ENCODE results near the gene TFDP1. TPM values are rescaled to one million over a fixed set of nuclear protein-coding genes. Genes with fewer than 3 reads are reported as not detected.

Gene TFDP1
- polyA plus RNA-seq, 1 of the 3 experiments (the other 2 are of a cell fraction): 76.7 TPM

DNA sequence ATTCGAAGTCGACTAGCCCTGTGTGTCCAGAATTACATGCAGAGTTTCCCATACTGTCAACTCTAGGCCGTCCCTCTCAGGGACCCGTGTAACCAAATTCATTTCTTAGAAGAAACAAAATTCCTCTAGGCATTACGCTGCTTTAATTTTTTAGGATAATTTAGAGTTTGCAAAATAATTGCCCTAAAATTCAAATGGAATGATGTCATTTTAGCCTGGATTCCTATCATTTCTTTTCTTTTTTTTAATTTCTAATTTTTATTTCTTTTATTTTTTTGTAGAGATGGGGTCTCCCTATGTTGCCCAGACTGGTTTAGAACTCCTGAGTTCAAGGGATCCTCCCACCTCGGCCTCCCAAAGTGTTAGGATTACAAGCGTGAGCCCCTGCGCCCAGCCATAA lies 74.8 kb downstream of the TFDP1 start:
- Histone ChIP-seq H3K4me1 (ENCODE audit: control insufficient read depth in 1 of 2, insufficient read depth in 2 of 2, low read depth in 1 of 2, low read length in 1 of 2) (no peaks in the 10 kb centered on the region; a peak in 1 of 4 replicates), H4K20me1 (ENCODE audit: insufficient read depth) (no peaks in the 10 kb centered on the region), H3K27ac (ENCODE audit: low read depth in 2 of 2, low read length in 1 of 2) (no peak overlapping the region), H3K9ac (no peak overlapping the region), H3K4me2 (no peak overlapping the region), H2AFZ (ENCODE audit: low read depth) (no peak overlapping the region), H3F3A (replicated peaks; ENCODE audit: insufficient read depth) (no peaks in the 10 kb centered on the region), H3K27me3 (ENCODE audit: insufficient read depth) (no peaks in the 10 kb centered on the region), H3K9me2 (no peaks in the 10 kb centered on the region), H3K9me3 (peaks cover 14% of the 10 kb centered on the region; the same call in 1 of the 2 replicates), H3K79me2 (ENCODE audit: insufficient read depth) (no peaks in the 10 kb centered on the region), H3K4me3 (ENCODE audit: low read depth in 2 of 2, low read length in 1 of 2) (no peak overlapping the region), H3K36me3 (replicated peaks in 1 of 2; ENCODE audit: control insufficient read depth in 1 of 2, insufficient read depth in 2 of 2, low read length in 1 of 2) (no peaks in the 10 kb centered on the region)
- ChIA-PET POLR2A (no interaction called here), CTCF (no interaction called here)
- no peak for TF ChIP-seq YY1 (IDR thresholded peaks at IDR 0.05; ENCODE audit: low read depth)
- TF ChIP-seq TAF1 (IDR thresholded peaks at IDR 0.05; ENCODE audit: borderline replicate concordance, low read depth, low read length): no peak
- 76% methylated on average over 8 of the region's 8 CpGs for WGBS (ENCODE audit: low lambda C conversion rate)
- no peak for DNase-seq

DNA sequence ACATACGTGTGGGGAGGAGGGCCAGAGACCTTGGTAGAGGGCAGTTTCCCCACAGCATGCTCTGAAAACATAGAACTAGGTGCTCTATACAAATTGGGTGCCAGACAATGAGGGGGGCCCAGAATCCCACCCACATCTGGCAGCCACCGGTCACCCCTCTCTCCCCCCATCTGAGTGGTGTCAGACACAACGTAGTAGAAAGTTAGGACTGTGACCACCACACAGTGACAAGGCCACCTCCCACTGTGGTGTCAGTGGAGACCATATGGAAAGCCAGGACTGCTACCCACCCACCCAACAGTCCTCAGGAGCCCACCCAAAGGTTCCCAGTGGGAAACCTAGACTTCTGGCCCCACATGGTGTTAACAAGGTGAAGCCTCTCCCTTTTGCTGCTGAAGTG lies 75.5 kb downstream of the TFDP1 start:
- no peak for DNase-seq
- H3F3A ChIP-seq (replicated peaks; ENCODE audit: insufficient read depth): no peaks in the 10 kb centered on the region
- H4K20me1 ChIP-seq (ENCODE audit: insufficient read depth): no peaks in the 10 kb centered on the region
- no peak overlapping the region for H3K4me3 ChIP-seq (ENCODE audit: low read depth in 2 of 2, low read length in 1 of 2)
- no peak overlapping the region for H2AFZ ChIP-seq (ENCODE audit: low read depth)
- no peak overlapping the region for H3K9ac ChIP-seq
- H3K9me2 ChIP-seq: no peaks in the 10 kb centered on the region
- H3K9me3 ChIP-seq: peaks cover 14% of the 10 kb centered on the region; the same call in 1 of the 2 replicates
- H3K27ac ChIP-seq (ENCODE audit: low read depth in 2 of 2, low read length in 1 of 2): no peak overlapping the region
- ChIA-PET CTCF (interaction anchor here (1.7 kb wide), 1 partner anchor 65 kb away, joined by 4 read pairs; no protein-coding TSS in a partner anchor), POLR2A (no interaction called here)
- H3K27me3 ChIP-seq (ENCODE audit: insufficient read depth): no peaks in the 10 kb centered on the region
- no peaks in the 10 kb centered on the region for H3K36me3 ChIP-seq (replicated peaks in 1 of 2; ENCODE audit: control insufficient read depth in 1 of 2, insufficient read depth in 2 of 2, low read length in 1 of 2)
- no peak overlapping the region for H3K4me2 ChIP-seq
- 71% methylated on average over 3 of the region's 3 CpGs for WGBS (ENCODE audit: low lambda C conversion rate)
- no peaks in the 10 kb centered on the region; a peak in 1 of 4 replicates for H3K4me1 ChIP-seq (ENCODE audit: control insufficient read depth in 1 of 2, insufficient read depth in 2 of 2, low read depth in 1 of 2, low read length in 1 of 2)
- TF ChIP-seq CHD2 (IDR thresholded peaks at IDR 0.05; ENCODE audit: low read length, partially characterized antibody) (no peak), MEF2A (IDR thresholded peaks at IDR 0.05; ENCODE audit: borderline replicate concordance, low read depth) (no peak), ELF1 (IDR thresholded peaks at IDR 0.05) (no peak), RAD21 (IDR thresholded peaks at IDR 0.05; ENCODE audit: low read length) (no peak), FOXJ3 (CRISPR knock-in tag; IDR thresholded peaks at IDR 0.05) (no peak), JUND (IDR thresholded peaks at IDR 0.05) (no peak), EZH2phosphoT487 (IDR thresholded peaks at IDR 0.05; ENCODE audit: borderline replicate concordance, low read depth) (no peak)
- TF ChIP-seq, protein P1, sequence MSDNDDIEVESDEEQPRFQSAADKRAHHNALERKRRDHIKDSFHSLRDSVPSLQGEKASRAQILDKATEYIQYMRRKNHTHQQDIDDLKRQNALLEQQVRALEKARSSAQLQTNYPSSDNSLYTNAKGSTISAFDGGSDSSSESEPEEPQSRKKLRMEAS (IDR thresholded peaks at IDR 0.05; ENCODE audit: low read depth): no peak
- TF ChIP-seq, protein P2, sequence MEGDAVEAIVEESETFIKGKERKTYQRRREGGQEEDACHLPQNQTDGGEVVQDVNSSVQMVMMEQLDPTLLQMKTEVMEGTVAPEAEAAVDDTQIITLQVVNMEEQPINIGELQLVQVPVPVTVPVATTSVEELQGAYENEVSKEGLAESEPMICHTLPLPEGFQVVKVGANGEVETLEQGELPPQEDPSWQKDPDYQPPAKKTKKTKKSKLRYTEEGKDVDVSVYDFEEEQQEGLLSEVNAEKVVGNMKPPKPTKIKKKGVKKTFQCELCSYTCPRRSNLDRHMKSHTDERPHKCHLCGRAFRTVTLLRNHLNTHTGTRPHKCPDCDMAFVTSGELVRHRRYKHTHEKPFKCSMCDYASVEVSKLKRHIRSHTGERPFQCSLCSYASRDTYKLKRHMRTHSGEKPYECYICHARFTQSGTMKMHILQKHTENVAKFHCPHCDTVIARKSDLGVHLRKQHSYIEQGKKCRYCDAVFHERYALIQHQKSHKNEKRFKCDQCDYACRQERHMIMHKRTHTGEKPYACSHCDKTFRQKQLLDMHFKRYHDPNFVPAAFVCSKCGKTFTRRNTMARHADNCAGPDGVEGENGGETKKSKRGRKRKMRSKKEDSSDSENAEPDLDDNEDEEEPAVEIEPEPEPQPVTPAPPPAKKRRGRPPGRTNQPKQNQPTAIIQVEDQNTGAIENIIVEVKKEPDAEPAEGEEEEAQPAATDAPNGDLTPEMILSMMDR (IDR thresholded peaks at IDR 0.05): no peak
- TF ChIP-seq, protein P3, sequence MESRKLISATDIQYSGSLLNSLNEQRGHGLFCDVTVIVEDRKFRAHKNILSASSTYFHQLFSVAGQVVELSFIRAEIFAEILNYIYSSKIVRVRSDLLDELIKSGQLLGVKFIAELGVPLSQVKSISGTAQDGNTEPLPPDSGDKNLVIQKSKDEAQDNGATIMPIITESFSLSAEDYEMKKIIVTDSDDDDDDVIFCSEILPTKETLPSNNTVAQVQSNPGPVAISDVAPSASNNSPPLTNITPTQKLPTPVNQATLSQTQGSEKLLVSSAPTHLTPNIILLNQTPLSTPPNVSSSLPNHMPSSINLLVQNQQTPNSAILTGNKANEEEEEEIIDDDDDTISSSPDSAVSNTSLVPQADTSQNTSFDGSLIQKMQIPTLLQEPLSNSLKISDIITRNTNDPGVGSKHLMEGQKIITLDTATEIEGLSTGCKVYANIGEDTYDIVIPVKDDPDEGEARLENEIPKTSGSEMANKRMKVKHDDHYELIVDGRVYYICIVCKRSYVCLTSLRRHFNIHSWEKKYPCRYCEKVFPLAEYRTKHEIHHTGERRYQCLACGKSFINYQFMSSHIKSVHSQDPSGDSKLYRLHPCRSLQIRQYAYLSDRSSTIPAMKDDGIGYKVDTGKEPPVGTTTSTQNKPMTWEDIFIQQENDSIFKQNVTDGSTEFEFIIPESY (IDR thresholded peaks at IDR 0.05; ENCODE audit: borderline replicate concordance, low read depth): no peak
- no peaks in the 10 kb centered on the region for H3K79me2 ChIP-seq (ENCODE audit: insufficient read depth)

Data from SK-N-SH (cell line).